Fibroblast of lung (primary cell): ENCODE data around the gene NPHP4. TPM values are rescaled to one million over a fixed set of nuclear protein-coding genes. Genes with fewer than 3 reads are reported as not detected.

ENCODE experiments used
- DNase-seq, 2 donors: peaks; one replicate each; pipeline versions ENCODE4 v3.0.0 to v3.0.0-alpha.2; 2010; ENCODE audit warnings: low read depth in 2 of 2
- H2AFZ ChIP-seq: 2 replicates; pipeline ENCODE4 v1.5.1; 2012; ENCODE audit warnings: low read length, control low read depth, inconsistent platforms
- H3K27ac ChIP-seq: 2 replicates; pipeline ENCODE4 v1.5.1; 2011; ENCODE audit warnings: low read length, control low read depth; ENCODE audit not compliant: insufficient read depth
- H3K27me3 ChIP-seq: 2 replicates; pipeline ENCODE4 v1.5.1; 2011; ENCODE audit warnings: mild to moderate bottlenecking, low read length; ENCODE audit not compliant: control insufficient read depth, insufficient read depth
- H3K36me3 ChIP-seq: 2 replicates; pipeline ENCODE4 v1.5.1; 2011; ENCODE audit warnings: low read length; ENCODE audit not compliant: control insufficient read depth, insufficient read depth
- H3K4me1 ChIP-seq: 2 replicates; pipeline ENCODE4 v1.5.1; 2011; ENCODE audit warnings: low read length; ENCODE audit not compliant: control insufficient read depth, insufficient read depth; ENCODE audit errors: extremely low read depth
- H3K4me2 ChIP-seq: 2 replicates; pipeline ENCODE4 v1.5.1; 2011; ENCODE audit warnings: low read length, control low read depth; ENCODE audit not compliant: insufficient read depth; ENCODE audit errors: extremely low read depth
- H3K4me3 ChIP-seq, 4 experiments: fragments of 200-600 bp in 1 of 4; sonication (generic) in 1 of 4; replicated peaks in 1 of 4; 2 replicates each; pipeline ENCODE4 v1.5.1; 2011 to 2016; ENCODE audit warnings: low read length in 4 of 4, low read depth in 3 of 4, mild to moderate bottlenecking in 3 of 4, control low read depth in 2 of 4, inconsistent platforms in 1 of 4, mixed read lengths in 1 of 4; ENCODE audit not compliant: insufficient read depth in 1 of 4; ENCODE audit errors: control extremely low read depth in 1 of 4
- H3K79me2 ChIP-seq: 2 replicates; pipeline ENCODE4 v1.5.1; 2012; ENCODE audit warnings: mild to moderate bottlenecking, low read length, inconsistent platforms; ENCODE audit not compliant: control insufficient read depth, insufficient read depth
- H3K9ac ChIP-seq: 2 replicates; pipeline ENCODE4 v1.5.1; 2011; ENCODE audit warnings: mild to moderate bottlenecking, low read length, control low read depth; ENCODE audit not compliant: insufficient read depth
- H3K9me3 ChIP-seq: 2 replicates; pipeline ENCODE4 v1.5.1; 2012; ENCODE audit warnings: low read depth, low read length; ENCODE audit not compliant: control insufficient read depth, insufficient read depth
- H4K20me1 ChIP-seq: 2 replicates; pipeline ENCODE4 v1.5.1; 2011; ENCODE audit warnings: low read length; ENCODE audit not compliant: control insufficient read depth, insufficient read depth; ENCODE audit errors: extremely low read depth
- EZH2 ChIP-seq: IDR thresholded peaks from 2 replicates; pipeline ENCODE4 v1.5.1; 2012; ENCODE audit warnings: low read length, control low read depth, mild to moderate bottlenecking; ENCODE audit errors: missing control alignments
- polyA plus RNA-seq, 2 donors: library from polyadenylated mRNA; depleted of rRNA in 1 of 2; stranded (reverse) in 1 of 2; unstranded in 1 of 2; fragments of >200 nt; gene quantifications; 2 replicates each; pipeline ENCODE4 v1.2.1, GENCODE V29; 2011 to 2012; ENCODE audit warnings: missing spikeins in 1 of 2
- total RNA-seq: library from RNA; depleted of rRNA; stranded (reverse); fragments of >200 nt; gene quantifications from 2 replicates; pipeline ENCODE4 v1.2.1, GENCODE V29; 2014
- TF ChIP-seq, protein P1 (sequence below), 2 donors: IDR thresholded peaks in 1 of 2; conservative IDR thresholded peaks in 1 of 2; 1 replicate in 1 of 2; 2 replicates in 1 of 2; pipeline ENCODE4 v1.5.1; 2011 to 2012; ENCODE audit warnings: low read length in 2 of 2, control low read depth in 1 of 2, inconsistent platforms in 1 of 2, low read depth in 1 of 2, mild to moderate bottlenecking in 1 of 2

The NPHP4 gene
- total and polyA plus RNA-seq, 2 donors (not counting 1 experiment from before 2014, with no cell fraction given) = 1.5 to 4.0 TPM

DNA sequence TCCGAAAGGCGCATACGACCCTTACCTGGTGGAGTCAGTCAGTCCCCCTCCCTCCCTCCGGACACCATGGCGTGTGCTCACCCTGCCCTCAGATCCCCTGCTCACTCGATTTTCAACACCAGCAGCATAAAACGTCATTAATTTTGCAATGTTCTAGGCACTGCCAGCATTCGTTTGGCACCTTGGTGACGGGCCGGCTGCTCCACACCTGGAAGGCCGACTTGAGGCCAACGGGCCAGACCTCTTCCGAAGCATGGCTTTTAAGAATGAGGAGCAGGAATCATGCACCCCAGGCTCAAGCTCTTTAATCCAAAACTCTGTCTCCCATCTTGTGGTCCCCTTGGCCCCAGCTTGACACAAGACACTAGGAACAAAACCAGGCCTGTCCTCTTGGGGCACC, 33.1 kb downstream of the NPHP4 start:
- Histone ChIP-seq H3K36me3 (no peaks in the 10 kb centered on the region), H3K4me2 (no peak overlapping the region), H3K27me3 (no peaks in the 10 kb centered on the region), H3K4me3 (no peak overlapping the region), H4K20me1 (no peaks in the 10 kb centered on the region), H3K79me2 (no peaks in the 10 kb centered on the region), H3K9me3 (no peaks in the 10 kb centered on the region), H3K9ac (no peak overlapping the region), H2AFZ (no peak overlapping the region), H3K27ac (no peak overlapping the region), H3K4me1 (no peaks in the 10 kb centered on the region)
- no peak for DNase-seq
- no peak for TF ChIP-seq EZH2
- TF ChIP-seq, protein P1, sequence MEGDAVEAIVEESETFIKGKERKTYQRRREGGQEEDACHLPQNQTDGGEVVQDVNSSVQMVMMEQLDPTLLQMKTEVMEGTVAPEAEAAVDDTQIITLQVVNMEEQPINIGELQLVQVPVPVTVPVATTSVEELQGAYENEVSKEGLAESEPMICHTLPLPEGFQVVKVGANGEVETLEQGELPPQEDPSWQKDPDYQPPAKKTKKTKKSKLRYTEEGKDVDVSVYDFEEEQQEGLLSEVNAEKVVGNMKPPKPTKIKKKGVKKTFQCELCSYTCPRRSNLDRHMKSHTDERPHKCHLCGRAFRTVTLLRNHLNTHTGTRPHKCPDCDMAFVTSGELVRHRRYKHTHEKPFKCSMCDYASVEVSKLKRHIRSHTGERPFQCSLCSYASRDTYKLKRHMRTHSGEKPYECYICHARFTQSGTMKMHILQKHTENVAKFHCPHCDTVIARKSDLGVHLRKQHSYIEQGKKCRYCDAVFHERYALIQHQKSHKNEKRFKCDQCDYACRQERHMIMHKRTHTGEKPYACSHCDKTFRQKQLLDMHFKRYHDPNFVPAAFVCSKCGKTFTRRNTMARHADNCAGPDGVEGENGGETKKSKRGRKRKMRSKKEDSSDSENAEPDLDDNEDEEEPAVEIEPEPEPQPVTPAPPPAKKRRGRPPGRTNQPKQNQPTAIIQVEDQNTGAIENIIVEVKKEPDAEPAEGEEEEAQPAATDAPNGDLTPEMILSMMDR (conservative IDR thresholded peaks at IDR 0.05 in 1 of 2, IDR thresholded peaks at IDR 0.05 in 1 of 2; ENCODE audit: low read depth in 1 of 2, low read length in 2 of 2) = no peak

DNA sequence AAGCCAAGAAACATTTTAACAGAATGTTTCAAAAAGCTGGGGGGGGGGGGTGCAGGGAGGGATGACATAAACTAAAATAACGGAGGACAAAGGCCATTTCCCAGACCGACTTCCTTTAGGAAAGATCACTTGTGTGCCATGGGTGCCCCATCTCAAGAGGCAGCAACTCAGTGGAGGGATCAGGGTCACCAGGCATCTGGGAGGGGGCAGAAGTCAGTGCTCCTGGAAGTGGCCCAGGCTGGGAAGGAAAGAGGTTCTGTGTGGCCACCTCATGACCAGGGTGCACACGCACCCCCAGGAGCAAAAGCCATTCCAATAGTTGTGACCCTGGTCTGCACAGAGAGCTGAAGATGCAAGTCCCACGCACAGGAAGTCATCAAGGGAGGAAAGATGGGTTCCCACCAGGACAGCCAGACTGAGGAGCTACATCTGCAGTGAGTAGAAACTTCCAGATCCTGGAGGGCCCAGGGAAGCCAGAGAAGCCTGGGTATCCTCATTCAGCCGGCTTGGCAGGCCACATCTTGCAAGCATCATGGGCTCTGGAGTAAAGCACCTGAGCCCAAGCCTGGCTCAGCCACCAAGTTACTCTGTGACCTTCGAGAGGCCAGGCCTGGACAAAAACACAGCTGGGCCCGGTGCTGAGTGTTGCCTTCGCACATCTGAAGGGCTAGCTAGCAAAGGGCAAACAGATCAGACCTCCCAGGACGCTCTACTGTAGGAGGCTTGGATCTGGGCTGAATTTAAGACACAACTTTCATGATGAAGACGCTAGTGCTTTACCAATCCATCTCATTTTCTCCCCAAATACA, 36.0 kb downstream of the NPHP4 start:
- no peak overlapping the region for H2AFZ ChIP-seq
- TF ChIP-seq, protein P1 (conservative IDR thresholded peaks at IDR 0.05 in 1 of 2, IDR thresholded peaks at IDR 0.05 in 1 of 2; ENCODE audit: low read depth in 1 of 2, low read length in 2 of 2) = no peak
- TF ChIP-seq EZH2 = no peak
- DNase-seq = no peak
- no peaks in the 10 kb centered on the region for H3K79me2 ChIP-seq
- no peak overlapping the region for H3K9ac ChIP-seq
- H4K20me1 ChIP-seq = no peaks in the 10 kb centered on the region
- H3K9me3 ChIP-seq = no peaks in the 10 kb centered on the region
- no peak overlapping the region for H3K4me3 ChIP-seq
- H3K27ac ChIP-seq = no peak overlapping the region
- H3K4me2 ChIP-seq = no peak overlapping the region
- no peaks in the 10 kb centered on the region for H3K27me3 ChIP-seq
- no peaks in the 10 kb centered on the region for H3K4me1 ChIP-seq
- no peaks in the 10 kb centered on the region for H3K36me3 ChIP-seq

DNA sequence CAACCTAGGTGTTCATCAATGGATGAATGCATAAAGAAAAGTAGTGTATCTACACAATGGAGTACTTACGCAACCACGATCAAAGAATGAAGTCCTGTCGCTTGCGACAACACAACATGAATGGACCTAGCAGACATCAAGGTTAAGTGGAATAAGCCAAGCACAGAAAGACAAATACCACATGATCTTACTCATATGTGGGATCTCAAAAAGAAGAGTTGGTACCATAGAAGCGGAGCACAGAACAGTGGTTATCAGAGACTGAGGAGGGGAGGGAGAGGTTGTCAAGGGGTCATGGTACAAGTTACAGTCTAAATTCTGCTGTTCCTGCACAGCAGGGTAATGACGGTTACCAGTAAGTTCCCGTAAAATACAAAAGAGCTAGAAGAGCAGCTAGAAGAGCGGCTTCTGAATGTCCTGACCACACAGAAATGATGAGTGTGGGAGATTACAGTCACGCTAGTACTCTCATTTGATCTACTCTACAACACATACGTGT, 36.7 kb downstream of the NPHP4 start:
- Histone ChIP-seq H4K20me1 (no peaks in the 10 kb centered on the region), H3K27me3 (no peaks in the 10 kb centered on the region), H3K27ac (no peak overlapping the region), H3K9me3 (no peaks in the 10 kb centered on the region), H3K36me3 (no peaks in the 10 kb centered on the region), H3K4me3 (no peak overlapping the region), H2AFZ (no peak overlapping the region), H3K9ac (no peak overlapping the region), H3K4me1 (no peaks in the 10 kb centered on the region), H3K79me2 (no peaks in the 10 kb centered on the region), H3K4me2 (no peak overlapping the region)
- TF ChIP-seq EZH2 = no peak
- TF ChIP-seq, protein P1 (conservative IDR thresholded peaks at IDR 0.05 in 1 of 2, IDR thresholded peaks at IDR 0.05 in 1 of 2; ENCODE audit: low read depth in 1 of 2, low read length in 2 of 2) = no peak
- DNase-seq = no peak
